Endodermal cell (in vitro differentiated cells): Measurements from ENCODE around the gene TARBP1. TPM values are rescaled to one million over a fixed set of nuclear protein-coding genes. Genes with fewer than 3 reads are reported as not detected.

Experiments
- DNase-seq: peaks from one replicate; pipeline ENCODE4 v3.0.0-alpha.2; 2017
- H3K27ac ChIP-seq: 2 replicates; pipeline ENCODE4 v1.5.1; 2013; ENCODE audit warnings: mild to moderate bottlenecking, low read depth, low read length, moderate library complexity
- H3K27me3 ChIP-seq: 2 replicates; pipeline ENCODE4 v1.6.1; 2013; ENCODE audit warnings: mild to moderate bottlenecking, low read length, moderate library complexity; ENCODE audit not compliant: insufficient read depth, control insufficient read depth, poor library complexity, severe bottlenecking
- H3K36me3 ChIP-seq: 2 replicates; pipeline ENCODE4 v1.7.0; 2013; ENCODE audit warnings: mild to moderate bottlenecking, low read length, moderate library complexity; ENCODE audit not compliant: control insufficient read depth, insufficient read depth
- H3K4me1 ChIP-seq: one replicate; pipeline ENCODE4 v1.7.0; 2013; ENCODE audit warnings: low read length; ENCODE audit not compliant: control insufficient read depth, insufficient read depth
- H3K4me3 ChIP-seq: 2 replicates; pipeline ENCODE4 v1.5.1; 2013; ENCODE audit warnings: mild to moderate bottlenecking, low read length, moderate library complexity
- H3K9ac ChIP-seq: 2 replicates; pipeline ENCODE4 v1.6.1; 2013; ENCODE audit warnings: mild to moderate bottlenecking, low read length, moderate library complexity; ENCODE audit not compliant: poor library complexity, severe bottlenecking; ENCODE audit errors: extremely low read depth
- H3K9me3 ChIP-seq: 2 replicates; pipeline ENCODE4 v1.6.1; 2013; ENCODE audit warnings: mild to moderate bottlenecking, low read length, moderate library complexity; ENCODE audit not compliant: control insufficient read depth
- H3K27ac Mint-ChIP-seq: 2 replicates; pipeline ENCODE4 v1.8.0; 2020; ENCODE audit warnings: mixed read lengths
- H3K27me3 Mint-ChIP-seq: 2 replicates; pipeline ENCODE4 v1.8.0; 2021; ENCODE audit warnings: mild to moderate bottlenecking, mixed read lengths; ENCODE audit not compliant: insufficient read depth
- H3K36me3 Mint-ChIP-seq: 2 replicates; pipeline ENCODE4 v1.8.0; 2020; ENCODE audit warnings: low read depth, mixed read lengths
- H3K4me1 Mint-ChIP-seq: 2 replicates; pipeline ENCODE4 v1.8.0; 2020; ENCODE audit warnings: mixed read lengths
- H3K4me3 Mint-ChIP-seq: 2 replicates; pipeline ENCODE4 v1.8.0; 2020; ENCODE audit warnings: mild to moderate bottlenecking, moderate library complexity, mixed read lengths
- H3K9me3 Mint-ChIP-seq: 2 replicates; pipeline ENCODE4 v1.8.0; 2020; ENCODE audit warnings: mild to moderate bottlenecking, mixed read lengths
- whole genome bisulfite sequencing, 2 experiments: methylation state at CpG; one replicate each; pipeline versions ENCODE4 v1.1.5 to v1.1.7; 2013; ENCODE audit warnings: missing lambda C conversion rate in 2 of 2, mixed read lengths in 1 of 2; ENCODE audit not compliant: insufficient coverage in 1 of 2, insufficient read length in 1 of 2; 5-methylcytosine and 5-hydroxymethylcytosine counted together
- total RNA-seq, 2 donors: library from RNA; stranded (reverse); fragmentation: NEBNext Ultra II Directional in 1 of 2; extraction: Animal tissue kit (Norgen Biotek cat#: 25700) in 1 of 2; gene quantifications; 2 replicates in 1 of 2; 3 replicates in 1 of 2; pipeline ENCODE4 v1.2.1, GENCODE V29; 2021
- TF ChIP-seq, protein P1 (sequence below): fragments of 200-600 bp; sonication (generic); conservative IDR thresholded peaks from 2 replicates; pipeline ENCODE4 v1.5.0; 2021; ENCODE audit warnings: antibody characterized with exemption, mild to moderate bottlenecking

The TARBP1 gene
- total RNA-seq, 2 donors from 2014 or later = 45.3 to 62.4 TPM

DNA sequence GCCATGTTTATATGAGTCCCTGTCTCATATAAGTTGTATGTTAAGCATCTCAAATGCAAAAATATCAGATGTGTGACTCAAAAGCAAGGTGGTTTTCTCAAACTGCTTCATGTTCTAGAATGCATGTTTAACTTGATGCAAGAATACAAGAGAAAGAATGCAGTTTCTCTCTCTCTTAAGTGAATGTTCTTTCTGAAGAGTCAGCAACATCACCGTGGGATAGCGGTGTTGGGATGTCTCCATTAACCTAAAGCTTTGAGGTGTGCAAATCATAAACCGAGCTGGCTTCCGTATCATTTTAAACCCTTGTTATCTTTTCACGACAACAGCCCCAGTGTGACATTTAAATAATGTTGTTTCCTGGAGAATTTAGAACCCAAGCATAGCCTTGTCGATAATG lies 48.4 kb upstream of the TARBP1 start:
- no peaks in the 10 kb centered on the region for H3K27me3 Mint-ChIP-seq
- Histone ChIP-seq H3K9me3 (no peaks in the 10 kb centered on the region), H3K4me3 (no peak overlapping the region), H3K27me3 (no peaks in the 10 kb centered on the region), H3K36me3 (no peaks in the 10 kb centered on the region), H3K4me1 (peaks cover 6% of the 10 kb centered on the region), H3K27ac (no peak overlapping the region), H3K9ac (no peak overlapping the region)
- WGBS, 2 experiments = 90 to 93% methylated on average over 5 to 6 of the region's 6 CpGs
- no peak overlapping the region for H3K27ac Mint-ChIP-seq
- no peak for DNase-seq
- TF ChIP-seq, protein P1, sequence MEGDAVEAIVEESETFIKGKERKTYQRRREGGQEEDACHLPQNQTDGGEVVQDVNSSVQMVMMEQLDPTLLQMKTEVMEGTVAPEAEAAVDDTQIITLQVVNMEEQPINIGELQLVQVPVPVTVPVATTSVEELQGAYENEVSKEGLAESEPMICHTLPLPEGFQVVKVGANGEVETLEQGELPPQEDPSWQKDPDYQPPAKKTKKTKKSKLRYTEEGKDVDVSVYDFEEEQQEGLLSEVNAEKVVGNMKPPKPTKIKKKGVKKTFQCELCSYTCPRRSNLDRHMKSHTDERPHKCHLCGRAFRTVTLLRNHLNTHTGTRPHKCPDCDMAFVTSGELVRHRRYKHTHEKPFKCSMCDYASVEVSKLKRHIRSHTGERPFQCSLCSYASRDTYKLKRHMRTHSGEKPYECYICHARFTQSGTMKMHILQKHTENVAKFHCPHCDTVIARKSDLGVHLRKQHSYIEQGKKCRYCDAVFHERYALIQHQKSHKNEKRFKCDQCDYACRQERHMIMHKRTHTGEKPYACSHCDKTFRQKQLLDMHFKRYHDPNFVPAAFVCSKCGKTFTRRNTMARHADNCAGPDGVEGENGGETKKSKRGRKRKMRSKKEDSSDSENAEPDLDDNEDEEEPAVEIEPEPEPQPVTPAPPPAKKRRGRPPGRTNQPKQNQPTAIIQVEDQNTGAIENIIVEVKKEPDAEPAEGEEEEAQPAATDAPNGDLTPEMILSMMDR = no peak
- H3K4me3 Mint-ChIP-seq = no peak overlapping the region
- H3K36me3 Mint-ChIP-seq = no peaks in the 10 kb centered on the region
- no peaks in the 10 kb centered on the region for H3K9me3 Mint-ChIP-seq
- peaks cover 10% of the 10 kb centered on the region for H3K4me1 Mint-ChIP-seq

- Mint-ChIP-seq H3K27me3 (no peaks in the 10 kb centered on the region), H3K36me3 (no peaks in the 10 kb centered on the region), H3K27ac (no peak overlapping the region), H3K4me1 (peaks cover 10% of the 10 kb centered on the region), H3K4me3 (no peak overlapping the region), H3K9me3 (no peaks in the 10 kb centered on the region)
- Histone ChIP-seq H3K9ac (no peak overlapping the region), H3K9me3 (no peaks in the 10 kb centered on the region), H3K4me3 (no peak overlapping the region), H3K36me3 (no peaks in the 10 kb centered on the region), H3K27ac (no peak overlapping the region), H3K27me3 (no peaks in the 10 kb centered on the region), H3K4me1 (peaks cover 6% of the 10 kb centered on the region)
- WGBS, 2 experiments = 96 to 100% methylated on average over 1 to 2 of the region's 3 CpGs
- TF ChIP-seq, protein P1 = no peak
- no peak for DNase-seq
These were observed 47.9 kb upstream of the TARBP1 start for GRCh38 chr1:234526922-234527321.

GRCh38 chr1:234525099-234525799 lies 46.3 kb upstream of the TARBP1 start:
- DNase-seq = no peak
- H3K4me1 Mint-ChIP-seq = no peaks in the 10 kb centered on the region
- 92 to 95% methylated on average over 4 to 5 of the region's 5 CpGs for WGBS, 2 experiments
- H3K9ac ChIP-seq = no peak overlapping the region
- H3K4me3 ChIP-seq = no peak overlapping the region
- TF ChIP-seq, protein P1 = no peak
- no peaks in the 10 kb centered on the region for H3K27me3 Mint-ChIP-seq
- H3K27me3 ChIP-seq = no peaks in the 10 kb centered on the region
- H3K4me3 Mint-ChIP-seq = no peak overlapping the region
- H3K9me3 Mint-ChIP-seq = no peaks in the 10 kb centered on the region
- no peaks in the 10 kb centered on the region for H3K36me3 ChIP-seq
- H3K27ac Mint-ChIP-seq = no peak overlapping the region
- no peak overlapping the region for H3K27ac ChIP-seq
- no peaks in the 10 kb centered on the region for H3K36me3 Mint-ChIP-seq
- no peaks in the 10 kb centered on the region for H3K9me3 ChIP-seq
- peaks cover 6% of the 10 kb centered on the region for H3K4me1 ChIP-seq
